ENCODE data around the gene UTS2R. TPM values are rescaled to one million over a fixed set of nuclear protein-coding genes. Genes with fewer than 3 reads are reported as not detected.

UTS2R gene
- polyA plus RNA-seq, 1 donor from 2014 or later: not detected

DNA sequence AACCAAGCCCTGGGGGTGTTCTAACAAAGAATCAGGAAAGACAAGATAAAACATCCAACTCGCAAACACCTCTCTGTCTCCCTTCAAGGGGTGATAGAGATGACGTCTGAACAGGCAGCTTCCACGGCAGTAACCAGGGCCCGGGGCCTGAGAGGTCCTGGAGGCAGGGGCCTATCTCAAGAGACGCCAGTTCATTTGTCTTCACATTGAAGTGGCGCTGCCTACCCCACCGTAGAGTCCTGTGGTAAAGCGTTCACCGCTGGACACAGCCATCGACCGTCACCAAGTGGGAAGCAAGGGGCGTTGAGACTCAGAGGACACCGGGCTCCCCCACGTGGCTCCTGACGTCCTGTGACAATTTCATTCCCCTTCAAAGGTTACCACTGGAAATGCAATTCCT is 21.4 kb downstream of the UTS2R start:
- no peak overlapping the region for H2AFZ ChIP-seq (ENCODE audit: low read depth, low read length)
- H3K27me3 ChIP-seq (ENCODE audit: insufficient read depth, low read depth, low read length): no peaks in the 10 kb centered on the region
- H3K4me3 ChIP-seq (ENCODE audit: low read length): no peak overlapping the region
- no peaks in the 10 kb centered on the region for H3K79me2 ChIP-seq (replicated peaks; ENCODE audit: insufficient read depth, low read length)
- no peak overlapping the region for H3K9ac ChIP-seq (ENCODE audit: low read length)
- H3K4me2 ChIP-seq (ENCODE audit: low read length): no peak overlapping the region
- H3K36me3 ChIP-seq (ENCODE audit: insufficient read depth, low read length): no peaks in the 10 kb centered on the region
- no peaks in the 10 kb centered on the region for H3K9me2 ChIP-seq (ENCODE audit: insufficient read depth, low read length)
- no peak for TF ChIP-seq SMC3 (conservative IDR thresholded peaks at IDR 0.05; ENCODE audit: poor library complexity)
- no peak for TF ChIP-seq POLR2AphosphoS5 (IDR thresholded peaks at IDR 0.05)
- no peak for TF ChIP-seq EZH2 (IDR thresholded peaks at IDR 0.05; ENCODE audit: borderline replicate concordance, insufficient read depth, low read length, poor library complexity, severe bottlenecking)
- no peaks in the 10 kb centered on the region for H3K9me3 ChIP-seq (ENCODE audit: low read length)
- H3K27ac ChIP-seq (ENCODE audit: low read length): no peak overlapping the region
- H3F3A ChIP-seq (ENCODE audit: insufficient read depth, low read length, poor library complexity, severe bottlenecking): no peaks in the 10 kb centered on the region
- no peaks in the 10 kb centered on the region for H4K20me1 ChIP-seq (ENCODE audit: insufficient read depth)

DNA sequence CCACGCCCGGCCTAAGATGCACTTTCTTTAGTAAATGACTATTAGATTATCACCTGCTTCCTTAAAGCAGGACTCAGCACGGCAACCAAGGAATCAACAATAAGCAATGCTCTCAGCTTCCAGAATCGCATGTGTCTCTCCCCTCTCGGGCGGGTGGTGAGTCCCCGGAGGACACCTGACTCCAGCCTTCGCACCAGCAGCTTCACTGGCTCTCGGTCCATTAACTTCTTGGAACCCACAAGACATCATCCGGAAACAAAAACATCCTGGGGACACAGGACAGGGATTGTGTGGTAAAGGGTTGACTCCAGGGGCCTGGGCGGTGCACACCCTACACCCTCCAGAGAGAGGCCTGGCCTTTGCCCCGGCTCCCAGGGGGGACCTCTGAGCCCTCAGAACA is 22.7 kb downstream of the UTS2R start:
- H4K20me1 ChIP-seq (ENCODE audit: insufficient read depth): no peaks in the 10 kb centered on the region
- no peak overlapping the region for H3K27ac ChIP-seq (ENCODE audit: low read length)
- H3K9me3 ChIP-seq (ENCODE audit: low read length): no peaks in the 10 kb centered on the region
- no peaks in the 10 kb centered on the region for H3K9me2 ChIP-seq (ENCODE audit: insufficient read depth, low read length)
- H3K27me3 ChIP-seq (ENCODE audit: insufficient read depth, low read depth, low read length): no peaks in the 10 kb centered on the region
- H3K79me2 ChIP-seq (replicated peaks; ENCODE audit: insufficient read depth, low read length): no peaks in the 10 kb centered on the region
- H3K36me3 ChIP-seq (ENCODE audit: insufficient read depth, low read length): no peaks in the 10 kb centered on the region
- H2AFZ ChIP-seq (ENCODE audit: low read depth, low read length): no peak overlapping the region
- no peak overlapping the region for H3K4me3 ChIP-seq (ENCODE audit: low read length)
- no peaks in the 10 kb centered on the region for H3F3A ChIP-seq (ENCODE audit: insufficient read depth, low read length, poor library complexity, severe bottlenecking)
- no peak overlapping the region for H3K9ac ChIP-seq (ENCODE audit: low read length)
- H3K4me2 ChIP-seq (ENCODE audit: low read length): no peak overlapping the region
- no peak for TF ChIP-seq EZH2 (IDR thresholded peaks at IDR 0.05; ENCODE audit: borderline replicate concordance, insufficient read depth, low read length, poor library complexity, severe bottlenecking)
- no peak for TF ChIP-seq SMC3 (conservative IDR thresholded peaks at IDR 0.05; ENCODE audit: poor library complexity)
- TF ChIP-seq, protein P1, sequence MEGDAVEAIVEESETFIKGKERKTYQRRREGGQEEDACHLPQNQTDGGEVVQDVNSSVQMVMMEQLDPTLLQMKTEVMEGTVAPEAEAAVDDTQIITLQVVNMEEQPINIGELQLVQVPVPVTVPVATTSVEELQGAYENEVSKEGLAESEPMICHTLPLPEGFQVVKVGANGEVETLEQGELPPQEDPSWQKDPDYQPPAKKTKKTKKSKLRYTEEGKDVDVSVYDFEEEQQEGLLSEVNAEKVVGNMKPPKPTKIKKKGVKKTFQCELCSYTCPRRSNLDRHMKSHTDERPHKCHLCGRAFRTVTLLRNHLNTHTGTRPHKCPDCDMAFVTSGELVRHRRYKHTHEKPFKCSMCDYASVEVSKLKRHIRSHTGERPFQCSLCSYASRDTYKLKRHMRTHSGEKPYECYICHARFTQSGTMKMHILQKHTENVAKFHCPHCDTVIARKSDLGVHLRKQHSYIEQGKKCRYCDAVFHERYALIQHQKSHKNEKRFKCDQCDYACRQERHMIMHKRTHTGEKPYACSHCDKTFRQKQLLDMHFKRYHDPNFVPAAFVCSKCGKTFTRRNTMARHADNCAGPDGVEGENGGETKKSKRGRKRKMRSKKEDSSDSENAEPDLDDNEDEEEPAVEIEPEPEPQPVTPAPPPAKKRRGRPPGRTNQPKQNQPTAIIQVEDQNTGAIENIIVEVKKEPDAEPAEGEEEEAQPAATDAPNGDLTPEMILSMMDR (IDR thresholded peaks at IDR 0.05; ENCODE audit: poor library complexity, severe bottlenecking): no peak

DNA sequence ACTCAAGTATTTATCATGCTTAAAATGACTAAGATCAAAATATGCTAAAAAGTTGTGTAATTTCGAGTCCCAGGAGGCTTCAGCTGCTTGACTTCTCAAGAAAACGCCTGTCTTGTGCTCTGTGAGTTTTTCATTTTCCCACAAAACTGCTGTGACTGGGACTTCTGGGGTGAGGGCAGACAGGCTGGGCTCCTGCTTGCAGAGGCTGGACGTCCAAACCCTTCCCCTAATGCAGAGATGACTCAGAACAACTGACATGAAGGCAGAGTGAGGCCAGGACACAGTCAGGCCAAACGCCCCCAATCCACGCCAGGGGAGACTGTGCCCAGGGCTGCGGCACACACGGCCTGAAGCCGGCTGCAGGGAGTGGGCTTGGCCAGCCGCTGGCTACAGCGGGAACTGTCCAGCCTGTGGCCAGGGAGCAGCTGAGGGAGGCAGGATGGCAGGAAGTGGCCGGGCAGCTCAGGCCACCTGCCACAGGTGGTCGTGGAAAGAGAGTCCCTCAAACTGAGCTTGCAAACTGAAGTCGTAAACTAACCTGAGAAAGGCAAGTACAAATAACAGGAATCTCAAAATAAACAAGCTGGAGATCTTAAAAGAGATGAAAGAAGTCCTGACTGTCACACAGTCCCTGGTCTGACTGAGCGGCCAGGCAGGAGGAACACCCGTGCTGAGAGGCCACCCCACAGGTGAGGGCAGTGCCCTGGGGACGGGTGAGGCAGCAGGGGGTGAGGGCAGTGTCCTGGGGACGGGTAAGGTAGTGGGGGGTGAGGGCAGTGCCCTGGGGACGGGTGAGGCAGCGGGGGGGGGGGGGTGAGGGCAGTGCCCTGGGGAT is 25.3 kb downstream of the UTS2R start:
- Histone ChIP-seq H3K27me3 (ENCODE audit: insufficient read depth, low read depth, low read length) (no peaks in the 10 kb centered on the region), H3K4me2 (ENCODE audit: low read length) (no peak overlapping the region), H3K79me2 (replicated peaks; ENCODE audit: insufficient read depth, low read length) (no peaks in the 10 kb centered on the region), H3K9ac (ENCODE audit: low read length) (no peak overlapping the region), H3F3A (ENCODE audit: insufficient read depth, low read length, poor library complexity, severe bottlenecking) (no peaks in the 10 kb centered on the region), H3K9me3 (ENCODE audit: low read length) (no peaks in the 10 kb centered on the region), H3K36me3 (ENCODE audit: insufficient read depth, low read length) (no peaks in the 10 kb centered on the region), H3K27ac (ENCODE audit: low read length) (no peak overlapping the region), H3K4me3 (ENCODE audit: low read length) (no peak overlapping the region), H3K9me2 (ENCODE audit: insufficient read depth, low read length) (no peaks in the 10 kb centered on the region), H4K20me1 (ENCODE audit: insufficient read depth) (no peaks in the 10 kb centered on the region), H2AFZ (ENCODE audit: low read depth, low read length) (no peak overlapping the region)
- TF ChIP-seq POLR2AphosphoS5 (IDR thresholded peaks at IDR 0.05): no peak
- no peak for TF ChIP-seq MXI1 (conservative IDR thresholded peaks at IDR 0.05; ENCODE audit: poor library complexity, severe bottlenecking)
- no peak for TF ChIP-seq EZH2 (IDR thresholded peaks at IDR 0.05; ENCODE audit: borderline replicate concordance, insufficient read depth, low read length, poor library complexity, severe bottlenecking)
- TF ChIP-seq, protein P2, sequence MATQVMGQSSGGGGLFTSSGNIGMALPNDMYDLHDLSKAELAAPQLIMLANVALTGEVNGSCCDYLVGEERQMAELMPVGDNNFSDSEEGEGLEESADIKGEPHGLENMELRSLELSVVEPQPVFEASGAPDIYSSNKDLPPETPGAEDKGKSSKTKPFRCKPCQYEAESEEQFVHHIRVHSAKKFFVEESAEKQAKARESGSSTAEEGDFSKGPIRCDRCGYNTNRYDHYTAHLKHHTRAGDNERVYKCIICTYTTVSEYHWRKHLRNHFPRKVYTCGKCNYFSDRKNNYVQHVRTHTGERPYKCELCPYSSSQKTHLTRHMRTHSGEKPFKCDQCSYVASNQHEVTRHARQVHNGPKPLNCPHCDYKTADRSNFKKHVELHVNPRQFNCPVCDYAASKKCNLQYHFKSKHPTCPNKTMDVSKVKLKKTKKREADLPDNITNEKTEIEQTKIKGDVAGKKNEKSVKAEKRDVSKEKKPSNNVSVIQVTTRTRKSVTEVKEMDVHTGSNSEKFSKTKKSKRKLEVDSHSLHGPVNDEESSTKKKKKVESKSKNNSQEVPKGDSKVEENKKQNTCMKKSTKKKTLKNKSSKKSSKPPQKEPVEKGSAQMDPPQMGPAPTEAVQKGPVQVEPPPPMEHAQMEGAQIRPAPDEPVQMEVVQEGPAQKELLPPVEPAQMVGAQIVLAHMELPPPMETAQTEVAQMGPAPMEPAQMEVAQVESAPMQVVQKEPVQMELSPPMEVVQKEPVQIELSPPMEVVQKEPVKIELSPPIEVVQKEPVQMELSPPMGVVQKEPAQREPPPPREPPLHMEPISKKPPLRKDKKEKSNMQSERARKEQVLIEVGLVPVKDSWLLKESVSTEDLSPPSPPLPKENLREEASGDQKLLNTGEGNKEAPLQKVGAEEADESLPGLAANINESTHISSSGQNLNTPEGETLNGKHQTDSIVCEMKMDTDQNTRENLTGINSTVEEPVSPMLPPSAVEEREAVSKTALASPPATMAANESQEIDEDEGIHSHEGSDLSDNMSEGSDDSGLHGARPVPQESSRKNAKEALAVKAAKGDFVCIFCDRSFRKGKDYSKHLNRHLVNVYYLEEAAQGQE (IDR thresholded peaks at IDR 0.05; ENCODE audit: borderline replicate concordance): no peak
- TF ChIP-seq, protein P1 (IDR thresholded peaks at IDR 0.05; ENCODE audit: poor library complexity, severe bottlenecking): no peak
- no peak for TF ChIP-seq SMC3 (conservative IDR thresholded peaks at IDR 0.05; ENCODE audit: poor library complexity)
- no peak for TF ChIP-seq TAF1 (IDR thresholded peaks at IDR 0.05; ENCODE audit: low read depth)
- TF ChIP-seq RAD21 (conservative IDR thresholded peaks at IDR 0.05): no peak
- TF ChIP-seq EP300 (conservative IDR thresholded peaks at IDR 0.05; ENCODE audit: poor library complexity, severe bottlenecking): no peak
